ENCODE data around the gene PPP2R2B.

PPP2R2B gene

DNA sequence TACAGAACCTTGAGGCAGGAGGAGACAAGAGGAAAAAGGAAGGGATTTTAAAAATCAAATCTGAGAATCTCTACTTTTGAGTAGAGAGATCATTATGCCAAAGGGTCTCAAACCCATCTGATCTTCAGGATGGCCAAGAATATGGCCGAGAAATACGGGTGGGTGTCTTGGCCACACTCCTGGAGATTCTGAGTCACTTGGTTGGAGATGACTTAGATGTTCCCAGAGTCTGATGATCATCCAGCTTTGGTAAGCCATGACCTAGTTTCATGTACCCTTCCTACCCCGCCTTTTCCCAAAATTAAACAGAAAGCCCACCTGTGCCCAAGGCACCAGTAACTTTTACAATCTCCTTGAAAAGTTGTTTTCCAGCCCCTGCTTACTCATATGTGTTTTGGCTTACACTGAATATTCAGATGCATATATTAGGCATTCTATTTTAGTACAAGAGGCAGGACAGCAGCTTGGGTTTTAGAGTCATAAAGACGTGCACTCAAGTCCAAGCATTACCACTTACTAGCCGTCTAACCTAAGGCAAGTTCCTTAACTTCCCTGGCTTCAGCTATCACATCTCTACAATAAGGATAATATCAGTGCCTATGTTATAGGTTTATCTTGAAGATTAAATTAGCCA is 195.5 kb downstream of the PPP2R2B start:
- Histone ChIP-seq H3K4me1 (ENCODE audit: control insufficient read depth, insufficient read depth, low read length, unreplicated experiment) (no peaks in the 10 kb centered on the region), H2AFZ (ENCODE audit: low read length, unreplicated experiment) (no peak overlapping the region), H3K36me3 (ENCODE audit: insufficient read depth, low read length) (no peaks in the 10 kb centered on the region), H3K4me3 (ENCODE audit: low read depth, low read length) (no peak overlapping the region), H3K79me2 (ENCODE audit: control insufficient read depth, insufficient read depth, low read length, unreplicated experiment) (no peaks in the 10 kb centered on the region), H3K27ac (ENCODE audit: low read depth, low read length) (no peak overlapping the region), H3K27me3 (ENCODE audit: insufficient read depth, low read length) (no peaks in the 10 kb centered on the region; the same call in 1 of the 2 replicates)

DNA sequence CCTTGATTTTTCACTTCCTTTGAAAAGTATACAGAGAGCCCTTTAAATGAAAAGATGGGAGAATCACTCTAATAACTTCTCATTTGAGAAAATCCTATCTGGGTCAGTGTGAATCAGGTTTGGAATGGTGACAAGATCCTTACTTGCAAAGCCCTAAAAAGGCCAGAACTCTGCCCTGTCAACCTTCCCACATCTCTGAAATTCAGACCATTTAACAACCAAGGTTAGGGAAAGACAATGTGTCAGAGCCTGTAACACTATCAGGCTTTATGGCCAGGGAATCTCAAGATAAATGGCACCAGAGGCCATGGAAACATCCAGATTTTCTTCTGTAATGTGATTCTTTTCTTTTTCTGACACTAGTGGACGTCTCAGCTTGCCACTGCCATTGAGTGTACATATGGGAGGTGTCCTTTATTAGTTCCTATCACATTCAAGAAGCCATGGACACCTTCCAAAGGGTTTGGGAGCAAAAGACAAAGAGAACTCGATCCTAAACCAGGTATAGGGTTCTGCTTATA is 196.9 kb downstream of the PPP2R2B start:
- Histone ChIP-seq H3K36me3 (ENCODE audit: insufficient read depth, low read length) (no peaks in the 10 kb centered on the region), H2AFZ (ENCODE audit: low read length, unreplicated experiment) (no peak overlapping the region), H3K4me1 (ENCODE audit: control insufficient read depth, insufficient read depth, low read length, unreplicated experiment) (no peaks in the 10 kb centered on the region), H3K4me3 (ENCODE audit: low read depth, low read length) (no peak overlapping the region), H3K27me3 (ENCODE audit: insufficient read depth, low read length) (no peaks in the 10 kb centered on the region; the same call in 1 of the 2 replicates), H3K27ac (ENCODE audit: low read depth, low read length) (no peak overlapping the region), H3K79me2 (ENCODE audit: control insufficient read depth, insufficient read depth, low read length, unreplicated experiment) (no peaks in the 10 kb centered on the region)

GRCh38 chr5:146680846-146681584 is 197.5 kb downstream of the PPP2R2B start:
- no peaks in the 10 kb centered on the region for H3K79me2 ChIP-seq (ENCODE audit: control insufficient read depth, insufficient read depth, low read length, unreplicated experiment)
- H3K27ac ChIP-seq (ENCODE audit: low read depth, low read length), result no peak overlapping the region
- no peaks in the 10 kb centered on the region for H3K4me1 ChIP-seq (ENCODE audit: control insufficient read depth, insufficient read depth, low read length, unreplicated experiment)
- H3K4me3 ChIP-seq (ENCODE audit: low read depth, low read length), result no peak overlapping the region
- no peak overlapping the region for H2AFZ ChIP-seq (ENCODE audit: low read length, unreplicated experiment)
- peaks cover 3% of the 10 kb centered on the region; the same call in 1 of the 2 replicates for H3K27me3 ChIP-seq (ENCODE audit: insufficient read depth, low read length)
- no peaks in the 10 kb centered on the region for H3K36me3 ChIP-seq (ENCODE audit: insufficient read depth, low read length)

- no peak overlapping the region for H3K4me3 ChIP-seq (ENCODE audit: low read depth, low read length)
- H3K27ac ChIP-seq (ENCODE audit: low read depth, low read length), result no peak overlapping the region
- no peaks in the 10 kb centered on the region for H3K4me1 ChIP-seq (ENCODE audit: control insufficient read depth, insufficient read depth, low read length, unreplicated experiment)
- H3K36me3 ChIP-seq (ENCODE audit: insufficient read depth, low read length), result no peaks in the 10 kb centered on the region
- no peak overlapping the region for H2AFZ ChIP-seq (ENCODE audit: low read length, unreplicated experiment)
- 0 out of 2 replicates have a peak, but pooled peaks cover 11% of the 10 kb centered on the region for H3K27me3 ChIP-seq (ENCODE audit: insufficient read depth, low read length)
- H3K79me2 ChIP-seq (ENCODE audit: control insufficient read depth, insufficient read depth, low read length, unreplicated experiment), result no peaks in the 10 kb centered on the region
Measured at GRCh38 chr5:146675636-146676035, 202.9 kb downstream of the PPP2R2B start.

DNA sequence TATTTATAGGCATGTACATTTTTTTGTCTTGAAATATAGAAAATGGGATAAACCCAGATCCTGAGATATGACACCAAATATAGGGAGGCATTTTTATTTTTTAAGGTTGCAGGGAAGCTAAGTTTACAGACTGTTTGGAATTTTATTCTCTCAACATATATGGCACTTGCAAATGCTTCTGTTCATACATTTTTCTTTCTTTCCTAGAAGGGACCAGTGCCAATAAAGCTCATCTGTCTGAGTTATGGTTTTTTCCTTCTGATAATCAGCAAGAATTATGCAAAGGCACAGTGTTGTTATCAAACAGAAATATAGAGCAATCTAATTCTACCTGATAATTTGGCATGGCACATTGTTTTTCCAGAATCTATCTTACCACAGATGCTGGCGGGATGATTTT is 205.7 kb downstream of the PPP2R2B start:
- no peak overlapping the region for H3K27ac ChIP-seq (ENCODE audit: low read depth, low read length)
- H2AFZ ChIP-seq (ENCODE audit: low read length, unreplicated experiment), result no peak overlapping the region
- no peak overlapping the region for H3K4me3 ChIP-seq (ENCODE audit: low read depth, low read length)
- H3K27me3 ChIP-seq (ENCODE audit: insufficient read depth, low read length), result 0 out of 2 replicates have a peak, but pooled peaks cover 11% of the 10 kb centered on the region
- H3K79me2 ChIP-seq (ENCODE audit: control insufficient read depth, insufficient read depth, low read length, unreplicated experiment), result no peaks in the 10 kb centered on the region
- no peaks in the 10 kb centered on the region for H3K36me3 ChIP-seq (ENCODE audit: insufficient read depth, low read length)
- H3K4me1 ChIP-seq (ENCODE audit: control insufficient read depth, insufficient read depth, low read length, unreplicated experiment), result no peaks in the 10 kb centered on the region

- no peak overlapping the region for H2AFZ ChIP-seq (ENCODE audit: low read length, unreplicated experiment)
- no peaks in the 10 kb centered on the region for H3K79me2 ChIP-seq (ENCODE audit: control insufficient read depth, insufficient read depth, low read length, unreplicated experiment)
- H3K36me3 ChIP-seq (ENCODE audit: insufficient read depth, low read length), result no peaks in the 10 kb centered on the region
- H3K4me3 ChIP-seq (ENCODE audit: low read depth, low read length), result no peak overlapping the region
- H3K27ac ChIP-seq (ENCODE audit: low read depth, low read length), result no peak overlapping the region
- peaks cover 14% of the 10 kb centered on the region; the same call in 1 of the 2 replicates for H3K27me3 ChIP-seq (ENCODE audit: insufficient read depth, low read length)
- H3K4me1 ChIP-seq (ENCODE audit: control insufficient read depth, insufficient read depth, low read length, unreplicated experiment), result no peaks in the 10 kb centered on the region
Measured at GRCh38 chr5:146671561-146672295, 206.8 kb downstream of the PPP2R2B start.

- Histone ChIP-seq H3K27me3 (ENCODE audit: insufficient read depth, low read length) (peaks cover 8% of the 10 kb centered on the region; the same call in 1 of the 2 replicates), H3K27ac (ENCODE audit: low read depth, low read length) (no peak overlapping the region), H3K4me1 (ENCODE audit: control insufficient read depth, insufficient read depth, low read length, unreplicated experiment) (no peaks in the 10 kb centered on the region), H2AFZ (ENCODE audit: low read length, unreplicated experiment) (no peak overlapping the region), H3K36me3 (ENCODE audit: insufficient read depth, low read length) (no peaks in the 10 kb centered on the region), H3K4me3 (ENCODE audit: low read depth, low read length) (no peak overlapping the region), H3K79me2 (ENCODE audit: control insufficient read depth, insufficient read depth, low read length, unreplicated experiment) (no peaks in the 10 kb centered on the region)
Measured at GRCh38 chr5:146669656-146670055, 208.9 kb downstream of the PPP2R2B start.

GRCh38 chr5:146667633-146668272 is 210.8 kb downstream of the PPP2R2B start:
- Histone ChIP-seq H2AFZ (ENCODE audit: low read length, unreplicated experiment) (no peak overlapping the region), H3K79me2 (ENCODE audit: control insufficient read depth, insufficient read depth, low read length, unreplicated experiment) (no peaks in the 10 kb centered on the region), H3K27ac (ENCODE audit: low read depth, low read length) (no peak overlapping the region), H3K4me3 (ENCODE audit: low read depth, low read length) (no peak overlapping the region), H3K27me3 (ENCODE audit: insufficient read depth, low read length) (peaks cover 3% of the 10 kb centered on the region; the same call in 1 of the 2 replicates), H3K36me3 (ENCODE audit: insufficient read depth, low read length) (no peaks in the 10 kb centered on the region), H3K4me1 (ENCODE audit: control insufficient read depth, insufficient read depth, low read length, unreplicated experiment) (no peaks in the 10 kb centered on the region)

DNA sequence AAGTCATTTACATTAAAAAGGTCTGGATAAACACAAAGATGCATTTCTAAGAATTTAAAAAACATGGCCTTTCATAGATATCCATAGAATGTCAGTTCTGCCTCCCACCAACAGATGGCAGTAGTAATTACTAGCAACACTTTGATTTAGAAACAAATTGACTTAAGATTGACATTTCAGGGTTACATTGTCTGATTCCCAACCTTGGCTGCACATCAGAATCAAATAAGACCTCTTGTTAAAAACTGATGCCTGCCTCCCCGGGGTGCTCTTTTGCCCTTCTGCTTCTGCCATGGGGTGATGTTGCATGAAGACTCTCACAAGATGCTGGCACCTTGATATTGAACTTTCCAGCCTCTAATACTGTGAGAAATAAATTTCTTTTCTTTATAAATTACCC is 216.3 kb downstream of the PPP2R2B start:
- no peaks in the 10 kb centered on the region for H3K36me3 ChIP-seq (ENCODE audit: insufficient read depth, low read length)
- no peaks in the 10 kb centered on the region for H3K4me1 ChIP-seq (ENCODE audit: control insufficient read depth, insufficient read depth, low read length, unreplicated experiment)
- H3K4me3 ChIP-seq (ENCODE audit: low read depth, low read length), result no peak overlapping the region
- no peaks in the 10 kb centered on the region for H3K79me2 ChIP-seq (ENCODE audit: control insufficient read depth, insufficient read depth, low read length, unreplicated experiment)
- no peak overlapping the region for H2AFZ ChIP-seq (ENCODE audit: low read length, unreplicated experiment)
- H3K27me3 ChIP-seq (ENCODE audit: insufficient read depth, low read length), result peaks cover 5% of the 10 kb centered on the region; the same call in 1 of the 2 replicates
- H3K27ac ChIP-seq (ENCODE audit: low read depth, low read length), result no peak overlapping the region

DNA sequence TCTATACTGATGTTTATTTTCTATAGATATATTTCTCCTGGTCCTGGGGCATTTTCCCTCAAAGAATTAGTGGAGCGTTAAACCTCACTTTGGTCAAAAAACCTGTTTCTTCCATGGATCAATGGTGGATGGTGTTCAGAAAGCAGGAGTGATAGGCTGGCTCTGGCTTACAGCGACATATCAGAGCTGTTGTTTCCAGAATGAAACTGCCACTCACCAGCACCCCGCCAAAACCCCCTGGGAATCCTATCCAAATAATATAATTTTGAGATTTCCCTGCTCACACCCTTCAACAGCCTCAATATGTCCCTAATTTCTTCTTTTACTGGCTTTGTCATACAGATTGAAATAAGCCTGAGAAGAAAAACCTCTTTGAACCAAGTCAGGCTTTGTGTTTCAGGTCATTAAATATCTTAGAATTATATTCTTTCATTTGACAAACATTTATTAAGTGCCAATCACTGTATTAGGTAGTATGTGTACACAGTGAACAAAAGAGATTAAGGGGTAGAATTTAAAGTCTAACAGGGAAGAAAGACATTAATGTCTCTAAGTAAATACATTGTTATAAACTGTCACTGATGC is 218.1 kb downstream of the PPP2R2B start:
- H3K27me3 ChIP-seq (ENCODE audit: insufficient read depth, low read length), result peaks cover 5% of the 10 kb centered on the region; the same call in 1 of the 2 replicates
- no peak overlapping the region for H3K4me3 ChIP-seq (ENCODE audit: low read depth, low read length)
- no peak overlapping the region for H2AFZ ChIP-seq (ENCODE audit: low read length, unreplicated experiment)
- H3K79me2 ChIP-seq (ENCODE audit: control insufficient read depth, insufficient read depth, low read length, unreplicated experiment), result no peaks in the 10 kb centered on the region
- H3K36me3 ChIP-seq (ENCODE audit: insufficient read depth, low read length), result no peaks in the 10 kb centered on the region
- no peaks in the 10 kb centered on the region for H3K4me1 ChIP-seq (ENCODE audit: control insufficient read depth, insufficient read depth, low read length, unreplicated experiment)
- no peak overlapping the region for H3K27ac ChIP-seq (ENCODE audit: low read depth, low read length)

All from ACC112 (cell line).